Measurements from ENCODE around the gene MBD3L3. TPM values are rescaled to one million over a fixed set of nuclear protein-coding genes. Genes with fewer than 3 reads are reported as not detected.

The MBD3L3 gene
- total and polyA plus RNA-seq, 2 of the 4 experiments (the other 2 are of a cell fraction) = not detected

Other genes starting within 250 kb of the MBD3L3 start
- not detected in 2 replicates for gene ADGRE1, start 171.1 kb downstream of the MBD3L3 start, total RNA-seq (2012; rRNA removed)
- gene ADGRE1, start 171.1 kb downstream of the MBD3L3 start, polyA plus RNA-seq (2012; rRNA removed) = not detected in 2 replicates
- gene MBD3L2B, start 37.2 kb downstream of the MBD3L3 start, total RNA-seq (2012; rRNA removed) = not detected in 2 replicates
- gene MBD3L2B, start 37.2 kb downstream of the MBD3L3 start, polyA plus RNA-seq (2012; rRNA removed) = not detected in 2 replicates
- not detected in 2 replicates for gene MBD3L5, start 28.1 kb downstream of the MBD3L3 start, total RNA-seq (2012; rRNA removed)
- not detected in 2 replicates for gene MBD3L5, start 28.1 kb downstream of the MBD3L3 start, polyA plus RNA-seq (2012; rRNA removed)
- not detected in 2 replicates for gene MBD3L4, start 18.5 kb downstream of the MBD3L3 start, total RNA-seq (2012; rRNA removed)
- not detected in 2 replicates for gene MBD3L4, start 18.5 kb downstream of the MBD3L3 start, polyA plus RNA-seq (2012; rRNA removed)
- not detected in 2 replicates for gene MBD3L2, start 9.4 kb downstream of the MBD3L3 start, total RNA-seq (2012; rRNA removed)
- gene MBD3L2, start 9.4 kb downstream of the MBD3L3 start, polyA plus RNA-seq (2012; rRNA removed) = not detected in 2 replicates
- gene ZNF557, start 11.0 kb upstream of the MBD3L3 start, total RNA-seq (2012; rRNA removed) = 16.9 and 21.1 TPM in 2 replicates
- gene ZNF557, start 11.0 kb upstream of the MBD3L3 start, polyA plus RNA-seq (2012; rRNA removed) = 3.4 and 3.7 TPM in 2 replicates
- 7.9 and 8.3 TPM in 2 replicates for gene INSR, start 235.7 kb upstream of the MBD3L3 start, total RNA-seq (2012; rRNA removed)
- gene INSR, start 235.7 kb upstream of the MBD3L3 start, polyA plus RNA-seq (2012; rRNA removed) = 2.7 and 2.8 TPM in 2 replicates

Data from IMR-90 (cell line).